ENCODE results near the gene C1GALT1C1.
"Not testable (repeated sequence)": the region's sequence is repeated elsewhere in the genome, so short reads cannot be mapped to it uniquely, and the experiment has no call there.

The C1GALT1C1 gene

DNA sequence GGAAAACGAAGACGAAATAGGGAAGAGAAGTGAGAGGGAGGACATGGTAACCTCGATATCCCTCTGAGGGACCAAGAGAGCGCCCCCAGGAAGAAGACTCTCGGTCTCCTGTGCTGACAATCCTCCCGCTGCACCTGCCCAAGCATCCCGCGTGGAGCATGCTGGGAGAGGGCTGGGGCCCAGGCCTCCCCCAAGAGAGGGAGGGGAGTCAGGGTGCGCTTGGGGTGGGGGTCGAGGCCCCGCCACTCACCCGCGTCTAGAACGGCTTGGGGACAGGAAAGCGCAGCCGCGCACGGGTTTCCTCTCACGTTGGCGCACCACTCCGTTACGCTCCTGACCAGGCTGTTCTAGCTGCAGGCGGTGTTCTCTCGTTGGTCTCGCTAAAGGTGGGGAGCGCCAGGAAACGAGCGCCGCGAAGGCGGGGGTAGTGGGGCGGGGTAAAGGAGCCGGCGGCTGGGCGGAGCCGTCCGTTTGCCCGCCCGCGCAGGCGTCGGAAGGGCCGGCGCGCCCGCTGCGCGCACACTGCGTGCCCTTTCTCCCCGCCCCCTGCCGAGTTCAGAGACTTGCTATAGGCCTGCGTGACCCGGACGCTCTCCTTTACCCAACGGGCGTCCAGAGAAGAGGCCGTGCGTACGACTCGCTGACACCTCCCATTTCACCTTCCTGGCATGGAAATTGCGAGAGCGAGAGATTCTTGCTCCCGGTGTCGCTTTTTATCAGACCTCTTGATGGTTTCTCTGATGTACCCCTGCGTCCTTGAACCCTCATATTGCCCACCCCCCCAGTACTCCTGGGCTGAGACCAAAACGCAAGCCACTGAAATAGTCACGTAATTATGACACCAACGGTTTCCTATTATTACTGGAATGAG lies at the start of gene C1GALT1C1:
Gene C1GALT1C1, minus strand, starts transcription at position 388 of the 871 bp plus-strand sequence. CDS start 2,888 bp downstream, outside the sequence.
- peak; percentile 90 for DNase-seq

DNA sequence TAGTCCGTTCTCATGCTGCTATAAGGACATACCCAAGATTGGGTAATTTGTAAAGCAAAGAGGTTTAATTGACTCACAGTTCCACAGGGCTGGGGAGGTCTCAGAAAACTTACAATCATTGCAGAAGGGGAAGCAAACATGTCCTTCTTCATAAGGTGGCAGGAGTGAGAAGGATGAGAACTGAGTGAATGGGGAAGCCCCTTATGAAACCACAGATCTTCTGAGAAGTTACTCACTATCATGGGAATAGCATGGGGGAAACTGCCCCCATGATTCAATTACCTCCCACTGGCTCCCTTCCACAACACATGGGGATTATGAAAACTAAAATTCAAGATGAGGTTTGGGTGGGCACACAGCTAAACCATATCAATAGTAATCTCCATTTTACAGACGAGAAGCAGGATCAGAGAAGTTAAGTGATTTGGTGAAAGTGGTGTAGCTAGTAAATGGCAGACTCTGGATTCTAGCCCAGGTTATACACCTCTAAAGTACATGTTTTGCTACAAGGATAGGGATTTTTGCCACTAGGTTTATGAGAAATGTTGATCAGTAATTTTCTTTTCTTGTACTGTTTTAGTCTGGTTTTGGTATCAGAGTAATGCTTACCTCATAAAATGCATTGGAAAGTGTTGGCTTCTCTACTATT lies 47.3 kb upstream of the C1GALT1C1 start:
- peak; percentile 4 for DNase-seq

DNA sequence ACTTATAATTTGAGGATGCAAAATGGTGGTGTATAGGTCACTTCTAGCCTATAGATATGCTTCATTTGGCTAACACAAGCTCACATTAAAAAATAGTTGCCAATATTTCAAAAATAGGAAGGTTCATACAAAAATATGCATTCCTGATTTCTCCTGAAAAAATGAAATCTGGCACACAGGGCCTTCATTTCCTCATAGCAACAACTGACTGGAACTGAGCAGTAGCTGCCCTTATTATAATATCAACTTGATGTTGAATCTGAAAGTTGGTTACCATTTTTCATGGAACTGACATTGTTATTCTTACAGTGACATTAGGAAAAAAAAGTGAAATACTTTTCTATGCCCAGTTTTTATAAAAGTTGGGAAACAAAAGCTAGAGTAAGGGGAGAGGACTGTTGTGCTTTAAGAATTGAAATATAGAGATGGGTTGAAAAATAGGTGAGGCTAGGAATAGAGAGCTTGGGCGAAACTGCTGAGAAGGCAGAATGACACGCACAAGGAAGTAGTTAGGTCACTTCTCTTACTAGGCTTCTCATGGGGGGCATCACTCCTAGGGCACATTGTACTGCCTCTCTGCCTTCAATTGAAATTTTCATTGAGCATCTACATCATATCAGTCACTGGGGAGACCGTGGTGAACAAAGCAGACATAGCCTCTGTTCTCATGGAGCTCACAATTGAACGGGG lies 43.1 kb upstream of the C1GALT1C1 start:
- DNase-seq = no peak

DNA sequence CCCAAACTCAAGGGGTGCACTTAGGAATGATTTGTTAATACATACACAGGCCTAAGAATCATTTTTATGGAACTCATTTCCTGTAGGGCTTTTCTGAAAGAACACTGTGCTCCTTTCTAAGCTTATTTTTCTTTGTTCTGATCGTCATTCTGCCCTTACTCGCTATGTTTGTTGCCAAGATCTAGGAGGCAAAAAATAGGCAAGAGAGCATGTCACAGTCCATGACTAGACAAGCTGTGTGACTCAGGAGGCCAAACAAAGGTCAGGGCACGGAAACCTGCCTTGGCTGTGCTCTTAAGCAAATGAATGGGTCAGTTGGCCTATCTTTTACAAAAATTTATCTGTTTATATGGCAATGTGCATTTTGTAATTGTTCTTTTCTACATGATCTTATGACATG lies 42.5 kb upstream of the C1GALT1C1 start:
- DNase-seq = no peak

DNA sequence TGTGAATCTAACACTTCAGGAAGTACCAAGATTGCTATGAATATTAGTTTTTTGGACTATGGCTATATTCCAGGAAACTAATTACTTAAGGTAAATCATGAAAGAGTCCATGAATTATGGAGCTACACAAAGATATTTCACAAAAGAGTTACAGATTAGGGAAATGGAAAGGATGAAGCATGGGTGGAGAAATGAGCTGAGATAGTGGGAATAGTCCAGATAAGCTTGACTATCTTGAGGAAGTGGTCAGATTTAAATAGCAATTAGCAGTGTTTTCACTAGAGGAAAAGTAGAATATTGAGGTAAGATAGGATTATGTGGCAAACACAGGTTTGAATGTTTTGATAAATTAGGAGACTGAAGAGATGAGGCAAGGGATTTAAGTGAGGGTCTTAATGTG lies 42.1 kb upstream of the C1GALT1C1 start:
- no peak for DNase-seq

DNA sequence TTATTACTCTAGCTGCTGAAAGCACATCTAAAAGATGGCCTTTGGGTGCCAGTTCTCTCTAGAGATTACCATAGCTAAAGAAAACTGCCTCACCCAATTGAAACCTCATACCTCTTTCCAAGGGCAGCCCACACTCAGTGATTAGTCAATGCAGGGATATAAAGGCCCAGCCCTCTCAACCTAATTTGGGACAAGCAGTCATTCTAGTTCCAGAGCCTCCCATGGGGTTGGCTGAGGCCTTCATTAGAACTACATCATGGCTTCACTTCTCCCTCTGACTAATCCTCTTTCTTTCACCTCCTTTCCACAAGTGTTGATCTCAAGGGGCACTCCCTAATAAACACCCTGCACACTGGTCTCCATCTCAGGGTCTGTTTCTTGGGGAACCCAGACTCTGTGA lies 38.5 kb upstream of the C1GALT1C1 start:
- no peak for DNase-seq

DNA sequence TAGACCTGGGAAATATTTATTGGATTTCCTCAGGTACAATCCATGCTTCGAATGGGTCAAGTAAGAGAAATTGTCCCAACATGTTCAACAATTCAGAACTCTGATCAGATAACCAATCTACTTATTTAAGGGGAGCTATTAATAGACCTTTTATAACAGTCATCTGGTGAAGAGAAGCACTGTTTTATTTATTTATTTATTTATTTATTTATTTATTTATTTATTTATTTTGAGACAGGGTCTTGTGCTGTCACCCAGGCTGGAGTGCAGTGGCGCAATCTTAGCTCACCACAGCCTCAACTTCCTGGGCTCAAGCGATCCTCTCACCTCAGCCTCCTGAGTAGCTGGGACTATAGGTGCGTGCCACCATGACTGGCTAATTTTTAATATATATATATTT lies 34.7 kb upstream of the C1GALT1C1 start:
- DNase-seq = not testable (repeated sequence)

DNA sequence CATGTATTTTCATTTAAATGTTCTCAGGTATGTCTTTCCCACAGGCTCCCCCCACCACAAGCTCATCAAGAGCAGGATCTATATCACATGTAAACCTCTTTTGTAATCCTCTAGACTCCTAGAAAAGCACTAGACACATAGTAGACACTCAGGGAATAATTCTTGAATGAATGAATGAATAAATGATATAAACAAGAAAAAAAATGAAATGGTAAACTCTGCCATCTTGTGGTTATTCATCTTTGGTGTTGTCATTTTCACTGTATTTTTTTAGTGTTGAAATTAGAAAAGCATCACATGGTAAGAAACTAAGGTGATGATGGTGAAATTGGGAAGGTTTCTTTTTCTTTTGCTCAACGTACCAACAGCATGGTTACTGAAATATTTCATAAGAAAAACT lies 34.2 kb upstream of the C1GALT1C1 start:
- DNase-seq = no peak

DNA sequence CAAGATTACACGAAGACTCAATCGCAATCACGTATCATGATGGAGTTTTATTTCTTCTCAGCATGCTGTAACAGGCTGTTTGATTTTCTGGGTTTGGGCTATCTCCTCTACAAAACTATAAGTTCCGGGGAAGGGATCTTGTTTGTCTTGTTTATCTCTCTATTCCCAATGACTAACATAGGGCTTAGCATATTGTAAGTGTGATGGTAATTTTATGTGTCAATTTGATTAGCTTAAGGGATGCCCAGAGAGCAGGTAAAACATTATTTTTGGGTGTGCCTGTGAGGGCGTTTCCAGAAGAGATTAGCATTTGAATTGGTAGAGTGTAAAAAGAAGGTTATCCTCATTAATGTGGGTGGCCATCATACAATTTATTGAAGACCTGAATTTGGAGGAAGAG lies 32.8 kb upstream of the C1GALT1C1 start:
- DNase-seq = no peak

DNA sequence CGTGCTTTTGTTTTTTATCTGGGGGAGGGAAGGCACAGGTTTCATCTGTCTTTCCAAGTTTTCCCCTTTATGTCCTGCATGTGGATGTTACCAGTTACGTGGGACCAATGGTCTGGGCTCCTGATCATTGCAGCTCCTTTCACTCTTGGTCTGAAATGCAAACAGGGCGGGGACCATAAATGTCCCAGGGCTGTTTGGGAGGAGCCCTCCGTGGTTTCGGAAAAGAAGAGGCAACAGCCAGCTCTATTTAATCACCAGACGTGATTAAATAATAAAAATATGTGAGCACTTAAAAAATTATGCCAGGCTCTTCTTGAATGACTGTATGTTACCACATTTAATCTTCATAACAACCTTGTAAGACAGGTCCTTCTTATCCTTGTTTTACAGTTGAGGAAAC lies 30.8 kb upstream of the C1GALT1C1 start:
- no peak for DNase-seq

DNA sequence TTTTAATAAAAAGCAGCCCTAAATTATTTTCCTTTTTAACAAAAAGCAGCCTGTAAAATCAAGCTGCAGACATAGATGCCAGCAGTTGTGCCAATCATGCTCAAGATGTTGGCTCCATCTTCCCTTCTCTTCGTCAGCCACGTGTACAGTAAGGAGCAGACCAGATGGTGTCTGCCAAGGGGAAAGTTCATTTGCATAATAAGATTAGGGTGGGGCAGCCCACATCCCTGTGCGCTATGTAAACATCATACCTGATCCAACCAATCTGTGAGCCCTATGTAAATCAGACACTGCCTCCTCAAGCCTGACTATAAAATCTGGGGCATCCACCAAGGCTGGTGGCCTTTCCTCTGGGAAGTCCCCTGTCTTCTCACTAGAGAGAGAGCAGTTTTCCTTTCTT lies 23.1 kb upstream of the C1GALT1C1 start:
- DNase-seq = no peak

DNA sequence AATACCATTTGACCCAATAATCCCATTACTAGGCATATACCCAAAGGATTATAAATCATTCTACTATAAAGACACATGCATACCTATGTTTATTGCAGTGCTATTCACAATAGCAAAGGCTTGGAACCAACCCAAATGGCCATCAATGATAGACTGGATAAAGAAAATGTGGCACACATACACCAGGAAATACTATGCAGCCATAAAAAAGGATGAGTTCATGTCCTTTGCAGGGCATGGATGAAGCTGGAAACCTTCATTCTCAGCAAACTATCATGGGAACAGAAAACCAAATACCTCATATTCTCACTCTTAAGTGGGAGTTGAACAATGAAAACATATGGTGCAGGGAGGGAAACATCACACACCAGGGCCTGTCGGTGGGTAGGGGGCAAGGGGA lies 22.4 kb upstream of the C1GALT1C1 start:
- not testable (repeated sequence) for DNase-seq

DNA sequence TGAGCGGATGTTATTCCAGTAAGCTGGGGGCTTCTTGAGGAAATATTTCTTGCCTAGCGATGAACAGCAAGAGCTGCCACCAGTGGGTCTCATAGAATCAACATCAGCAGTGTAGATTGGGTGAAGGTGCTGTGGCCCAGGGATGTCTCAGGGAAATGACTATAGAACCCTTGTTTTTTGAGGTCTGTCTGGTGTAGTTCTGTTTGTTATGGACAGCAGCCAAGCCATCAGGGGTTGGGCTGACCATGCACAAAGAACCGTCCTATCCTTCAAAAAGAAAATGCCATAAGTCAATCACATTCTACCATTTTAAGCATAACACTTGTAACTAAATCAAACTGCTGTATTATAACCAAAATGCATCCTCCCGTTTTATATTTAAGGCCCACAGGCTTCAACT lies 17.3 kb upstream of the C1GALT1C1 start:
- no peak for DNase-seq

DNA sequence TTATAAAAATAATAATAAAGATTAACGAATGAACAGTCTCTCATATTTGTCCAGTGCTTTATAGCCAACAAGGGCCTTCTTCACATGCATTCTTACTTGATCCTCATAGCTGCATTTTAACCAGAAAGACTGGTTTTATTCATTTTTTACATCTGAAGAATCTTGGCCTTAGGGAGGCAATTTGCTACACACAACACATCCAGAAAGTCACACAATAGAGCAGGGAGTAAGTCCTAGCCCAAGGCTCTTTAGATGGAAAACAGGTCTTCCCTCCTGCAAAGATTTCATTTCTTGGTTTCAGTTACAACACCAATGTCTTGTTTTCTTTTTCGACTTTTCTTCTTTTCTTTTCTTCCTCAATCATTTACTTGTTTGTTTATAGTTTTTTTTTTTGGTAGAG lies 13.0 kb upstream of the C1GALT1C1 start:
- DNase-seq = no peak

DNA sequence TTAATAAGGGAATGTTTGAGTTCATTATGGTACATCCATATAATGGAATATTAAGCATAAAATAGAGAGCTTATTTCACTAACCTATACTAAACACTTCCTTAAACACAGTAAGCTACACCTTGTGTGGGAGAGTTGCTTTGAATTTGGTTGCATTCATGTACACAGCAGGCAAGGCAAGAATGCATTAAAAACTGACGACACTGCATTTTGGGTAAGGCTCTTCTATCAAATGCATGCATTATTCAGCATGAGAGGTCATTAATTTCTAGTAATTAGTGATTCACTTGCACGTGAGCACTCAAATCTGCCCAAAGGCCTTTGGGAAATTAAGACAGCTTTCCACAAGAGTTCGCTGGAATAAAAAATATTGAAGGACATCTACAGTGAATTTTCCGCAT lies 8.8 kb upstream of the C1GALT1C1 start:
- DNase-seq = no peak

DNA sequence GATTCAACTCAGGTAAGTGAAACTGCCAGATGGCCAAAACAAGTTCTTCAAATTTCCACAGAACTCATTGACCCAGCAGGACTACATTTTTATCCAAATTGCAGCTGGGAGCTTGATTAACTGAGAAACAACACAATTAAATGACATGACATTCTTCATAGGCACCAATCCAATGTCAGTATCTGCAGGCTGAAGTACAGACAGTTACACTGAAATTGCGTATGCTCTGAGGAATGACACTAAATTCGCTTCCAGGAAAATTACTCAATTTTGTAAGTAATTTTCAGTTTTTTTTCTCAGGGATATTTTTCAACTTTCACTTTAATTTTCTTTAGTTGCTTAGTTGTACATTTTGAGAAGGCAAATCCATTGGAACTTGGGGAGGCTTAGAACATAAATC lies 4.5 kb downstream of the C1GALT1C1 start:
- no peak for DNase-seq

DNA sequence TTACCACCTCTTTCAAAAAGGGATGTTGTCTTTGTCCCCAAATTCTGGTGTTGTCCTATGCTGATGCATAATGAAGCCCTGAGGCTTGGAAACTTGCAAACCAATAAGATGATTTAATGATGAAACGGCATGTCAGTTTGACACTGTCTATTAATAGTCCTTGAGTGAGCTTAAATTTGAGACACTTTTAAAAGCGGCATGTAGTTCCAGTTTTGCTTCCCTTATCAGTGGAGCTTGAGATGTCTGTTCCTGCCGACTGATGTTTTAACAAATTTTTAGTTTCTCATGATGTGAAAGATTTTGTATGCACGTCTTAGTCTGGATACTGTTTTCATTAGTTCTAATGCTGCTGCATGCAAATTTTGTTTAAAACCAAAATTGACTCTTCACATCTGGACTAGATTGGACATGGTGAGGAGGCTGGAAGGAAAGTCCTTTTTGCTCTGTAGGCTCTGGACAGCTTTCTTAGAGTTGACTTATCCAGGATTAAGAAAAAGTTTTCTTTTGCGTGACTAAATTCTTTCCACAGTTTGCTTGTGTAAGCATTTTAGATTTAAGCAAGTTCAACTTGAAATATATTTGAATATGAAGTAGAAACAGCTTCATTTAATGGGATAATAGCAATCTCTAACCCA lies 11.7 kb downstream of the C1GALT1C1 start:
- DNase-seq = no peak

DNA sequence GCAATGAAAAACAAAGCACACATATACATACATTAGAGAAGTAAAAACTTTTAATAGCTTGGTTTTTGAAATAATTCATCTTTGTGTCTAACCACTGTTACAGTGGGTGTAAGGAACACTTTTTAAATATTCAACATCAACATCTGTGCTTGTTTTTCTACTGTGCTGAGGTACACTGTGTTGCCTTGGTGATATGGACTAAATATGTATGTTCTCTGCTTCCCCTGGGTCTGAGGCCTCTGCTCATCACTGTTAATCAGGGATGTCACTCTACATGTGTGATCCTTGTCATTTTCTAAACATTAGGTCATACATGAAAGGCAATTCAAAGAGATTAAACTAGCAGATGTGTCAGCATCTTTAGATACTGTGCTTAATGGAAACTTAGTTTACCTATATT lies 15.0 kb downstream of the C1GALT1C1 start:
- no peak for DNase-seq

DNA sequence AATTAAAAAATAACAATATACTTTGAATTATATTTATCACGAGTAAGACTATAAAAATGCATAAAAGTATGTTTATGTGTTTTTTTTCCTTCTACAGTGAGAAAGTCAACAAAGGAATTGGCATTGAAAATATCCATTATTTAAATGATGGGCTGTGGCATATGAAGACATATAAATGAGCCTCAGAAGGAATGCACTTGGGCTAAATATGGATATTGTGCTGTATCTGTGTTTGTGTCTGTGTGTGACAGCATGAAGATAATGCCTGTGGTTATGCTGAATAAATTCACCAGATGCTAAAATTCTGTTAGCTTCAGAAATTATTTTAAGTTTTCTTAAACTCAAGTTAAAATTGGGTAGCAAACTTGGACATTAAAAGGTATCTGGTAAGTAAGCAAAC lies 17.8 kb downstream of the C1GALT1C1 start:
- no peak for DNase-seq

DNA sequence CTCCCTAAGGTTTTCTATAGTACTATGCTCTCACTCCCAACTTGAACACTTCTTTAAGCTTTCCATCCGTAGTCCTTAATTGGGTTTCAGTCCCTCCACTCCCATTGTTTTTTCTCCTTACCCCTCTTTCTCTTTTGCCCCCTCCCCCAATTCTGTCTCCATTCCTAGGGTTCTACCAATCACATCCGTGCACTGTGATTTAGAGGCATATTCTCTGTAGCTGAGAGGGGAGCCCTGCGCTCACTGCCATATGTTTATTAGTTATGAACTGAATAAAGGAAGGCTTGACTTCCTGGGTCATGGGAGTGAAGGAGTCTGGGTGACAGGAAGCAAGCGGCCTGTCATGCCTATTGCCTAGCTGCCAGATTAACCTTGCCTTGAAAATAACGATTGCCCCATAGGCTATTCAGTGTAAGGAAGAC lies 25.5 kb downstream of the C1GALT1C1 start:
- peak; percentile 28 for DNase-seq

DNA sequence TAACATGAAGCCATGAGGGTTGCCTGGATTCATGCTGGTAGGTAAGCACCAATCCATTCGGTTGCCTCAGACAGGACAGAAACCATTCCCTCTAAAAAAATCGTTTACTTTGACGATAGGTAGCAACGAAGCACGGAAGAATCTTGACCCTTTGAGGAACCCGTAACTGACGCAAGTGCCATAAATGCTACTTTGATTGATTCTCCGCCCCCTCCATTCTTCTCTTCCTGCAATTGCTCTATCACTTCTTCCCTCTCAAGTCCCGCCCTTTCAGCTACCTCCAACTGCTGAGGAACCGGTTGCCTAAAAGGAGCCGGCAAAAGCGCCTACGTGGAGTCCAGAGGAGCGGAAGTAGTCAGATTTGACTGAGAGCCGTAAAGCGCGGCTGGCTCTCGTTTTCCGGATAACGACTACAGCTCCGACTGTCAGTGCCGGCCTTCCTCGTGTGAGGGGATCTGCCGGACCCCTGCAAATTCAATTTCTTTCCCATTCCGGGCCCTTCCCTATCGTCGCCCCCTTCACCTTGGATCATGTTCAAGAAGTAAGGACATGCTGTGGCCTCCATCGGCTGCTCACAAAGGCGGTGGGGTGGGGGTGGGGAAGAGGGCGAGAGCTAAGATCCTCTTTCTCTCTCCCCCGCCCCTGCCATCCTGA lies 26.0 kb downstream of the C1GALT1C1 start, which contains the start of gene MCTS1:
Gene MCTS1, plus strand, starts transcription at position 395 of the 654 bp plus-strand sequence. Its CDS starts 136 bp downstream, at position 531.
- peak; percentile 79 for DNase-seq

DNA sequence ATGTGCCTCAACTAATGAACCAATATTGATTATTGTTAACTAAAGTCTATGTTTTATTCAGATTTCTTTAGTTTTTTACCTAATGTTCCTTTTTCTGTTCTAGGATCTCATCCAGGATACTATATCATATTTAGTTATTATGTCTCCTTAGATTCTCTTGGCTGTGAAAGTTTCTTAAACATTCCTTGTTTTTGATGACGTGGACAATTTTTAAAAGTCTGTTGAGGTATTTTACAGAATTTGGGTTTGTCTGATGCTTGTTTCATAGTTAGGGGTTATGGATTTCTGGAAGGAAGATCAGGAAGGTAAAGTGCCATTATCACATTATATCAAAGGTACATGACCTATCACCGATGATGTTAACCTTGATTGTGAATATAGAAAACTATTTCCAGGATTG lies 44.2 kb downstream of the C1GALT1C1 start:
- no peak for DNase-seq

All from activated naive CD4-positive, alpha-beta T cell treated with Interleukin-2 at 50 U/mL for 16 hours (primary cell).